ENCODE measurements around the gene CNTN5.

- TF ChIP-seq CTCF (optimal IDR thresholded peaks at IDR 0.05 in 1 of 3, IDR thresholded peaks at IDR 0.05 in 1 of 3, conservative IDR thresholded peaks at IDR 0.05 in 1 of 3; ENCODE audit: extremely low read depth in 1 of 3, insufficient read depth in 2 of 3, low read length in 3 of 3) = no peak
- TF ChIP-seq EZH2 (IDR thresholded peaks at IDR 0.05; ENCODE audit: low read length) = no peak
Measured at GRCh38 chr11:100080381-100080780, 1059.6 kb downstream of the CNTN5 start.
